Loucy (cell line): Measurements from ENCODE around the gene CCDC73.

Experiments used
- H2AFZ ChIP-seq: fragments of 200-600 bp; sonication (generic); 2 replicates; pipeline ENCODE4 v1.6.0; 2016; ENCODE audit warnings: antibody characterized with exemption, mild to moderate bottlenecking, low read length, moderate library complexity
- H3F3A ChIP-seq: fragments of 200-600 bp; 2 replicates; pipeline ENCODE4 v1.6.0; 2016; ENCODE audit warnings: antibody characterized with exemption, low read depth, mild to moderate bottlenecking
- H3K27me3 ChIP-seq: fragments of 200-600 bp; sonication (generic); 2 replicates; pipeline ENCODE4 v1.6.1; 2014; ENCODE audit warnings: low read length, mild to moderate bottlenecking; ENCODE audit not compliant: insufficient read depth, poor library complexity, severe bottlenecking
- H3K36me3 ChIP-seq: fragments of 200-600 bp; sonication (generic); 2 replicates; pipeline ENCODE4 v1.6.1; 2016; ENCODE audit warnings: low read length; ENCODE audit not compliant: insufficient read depth
- H3K4me1 ChIP-seq: fragments of 200-600 bp; sonication (generic); 2 replicates; pipeline ENCODE4 v1.5.1; 2014; ENCODE audit warnings: low read length, mild to moderate bottlenecking; ENCODE audit not compliant: insufficient read depth, poor library complexity, severe bottlenecking
- H3K4me2 ChIP-seq: fragments of 200-600 bp; sonication (generic); 2 replicates; pipeline ENCODE4 v1.6.0; 2014; ENCODE audit warnings: antibody characterized with exemption, low read length, low read depth, mild to moderate bottlenecking; ENCODE audit not compliant: poor library complexity, severe bottlenecking
- H3K4me3 ChIP-seq: fragments of 200-600 bp; sonication (generic); 2 replicates; pipeline ENCODE4 v1.5.1; 2014; ENCODE audit warnings: low read length, mild to moderate bottlenecking, mixed read lengths; ENCODE audit not compliant: poor library complexity, severe bottlenecking
- H3K79me2 ChIP-seq: fragments of 200-600 bp; sonication (generic); 2 replicates; pipeline ENCODE4 v1.6.1; 2014; ENCODE audit warnings: low read length; ENCODE audit not compliant: insufficient read depth
- H3K9ac ChIP-seq: fragments of 200-600 bp; sonication (generic); 2 replicates; pipeline ENCODE4 v1.6.0; 2014; ENCODE audit warnings: mild to moderate bottlenecking, low read depth, low read length, moderate library complexity; ENCODE audit not compliant: poor library complexity, severe bottlenecking
- H3K9me2 ChIP-seq: fragments of 200-600 bp; sonication (generic); replicated peaks from 2 replicates; pipeline ENCODE4 v1.6.1; 2016; ENCODE audit warnings: low read depth, low read length, mixed read lengths
- H3K9me3 ChIP-seq: fragments of 200-600 bp; sonication (generic); 2 replicates; pipeline ENCODE4 v1.6.1; 2014; ENCODE audit warnings: mild to moderate bottlenecking, antibody characterized with exemption, low read length, low read depth; ENCODE audit not compliant: insufficient read depth
- H4K20me1 ChIP-seq: fragments of 200-600 bp; sonication (generic); 2 replicates; pipeline ENCODE4 v1.6.0; 2014; ENCODE audit warnings: antibody characterized with exemption, low read length, mild to moderate bottlenecking; ENCODE audit not compliant: insufficient read depth, poor library complexity, severe bottlenecking
- CTCF ChIP-seq: fragments of 200-600 bp; sonication (generic); conservative IDR thresholded peaks from 2 replicates; pipeline ENCODE4 v1.5.1; 2014; ENCODE audit warnings: mild to moderate bottlenecking, antibody characterized with exemption, low read length
- EZH2phosphoT487 ChIP-seq: fragments of 200-600 bp; IDR thresholded peaks from 2 replicates; pipeline ENCODE4 v1.6.1; 2018; ENCODE audit warnings: antibody characterized with exemption, mild to moderate bottlenecking, moderate library complexity, borderline replicate concordance

The CCDC73 gene

GRCh38 chr11:32643526-32643925 is 150.9 kb downstream of the CCDC73 start:
- no peak overlapping the region for H3K4me2 ChIP-seq
- no peak overlapping the region for H3K9ac ChIP-seq
- no peaks in the 10 kb centered on the region for H3K9me2 ChIP-seq
- no peaks in the 10 kb centered on the region; the same call in 1 of the 2 replicates for H3F3A ChIP-seq
- H3K79me2 ChIP-seq, result no peaks in the 10 kb centered on the region
- H3K4me3 ChIP-seq, result no peak overlapping the region
- H3K36me3 ChIP-seq, result no peaks in the 10 kb centered on the region
- H2AFZ ChIP-seq, result no peak overlapping the region
- no peaks in the 10 kb centered on the region for H3K9me3 ChIP-seq
- no peak for TF ChIP-seq CTCF
- no peak for TF ChIP-seq EZH2phosphoT487
- no peaks in the 10 kb centered on the region for H4K20me1 ChIP-seq
- no peaks in the 10 kb centered on the region for H3K27me3 ChIP-seq
- H3K4me1 ChIP-seq, result no peaks in the 10 kb centered on the region

- Histone ChIP-seq H3K9me3 (no peaks in the 10 kb centered on the region), H2AFZ (no peak overlapping the region), H3K36me3 (no peaks in the 10 kb centered on the region), H3K9me2 (no peaks in the 10 kb centered on the region), H3K27me3 (no peaks in the 10 kb centered on the region), H3K9ac (no peak overlapping the region), H3K79me2 (no peaks in the 10 kb centered on the region), H3K4me3 (no peak overlapping the region), H3F3A (no peaks in the 10 kb centered on the region; the same call in 1 of the 2 replicates), H3K4me1 (no peaks in the 10 kb centered on the region), H3K4me2 (no peak overlapping the region), H4K20me1 (no peaks in the 10 kb centered on the region)
- no peak for TF ChIP-seq CTCF
- TF ChIP-seq EZH2phosphoT487, result no peak
Observed at GRCh38 chr11:32641361-32641760, 153.1 kb downstream of the CCDC73 start.

- H3F3A ChIP-seq, result no peaks in the 10 kb centered on the region
- H3K79me2 ChIP-seq, result no peaks in the 10 kb centered on the region
- H3K4me2 ChIP-seq, result no peak overlapping the region
- no peaks in the 10 kb centered on the region for H3K9me2 ChIP-seq
- peaks cover 2% of the 10 kb centered on the region for H3K4me1 ChIP-seq
- H4K20me1 ChIP-seq, result no peaks in the 10 kb centered on the region
- H3K4me3 ChIP-seq, result no peak overlapping the region
- TF ChIP-seq CTCF (no peak), EZH2phosphoT487 (no peak)
- no peak overlapping the region for H3K9ac ChIP-seq
- H2AFZ ChIP-seq, result no peak overlapping the region
- no peaks in the 10 kb centered on the region for H3K9me3 ChIP-seq
- no peaks in the 10 kb centered on the region for H3K36me3 ChIP-seq
- H3K27me3 ChIP-seq, result no peaks in the 10 kb centered on the region
Observed at GRCh38 chr11:32635819-32636218, 158.6 kb downstream of the CCDC73 start.
